Activated T-cell treated with anti-CD3 and anti-CD28 coated beads for 1 hour (primary cell): ENCODE measurements around the gene ABHD5.

Experiments
- DNase-seq: peaks from one replicate; pipeline ENCODE4 v3.0.0-alpha.2; 2020; ENCODE audit warnings: low read depth

Gene ABHD5

DNA sequence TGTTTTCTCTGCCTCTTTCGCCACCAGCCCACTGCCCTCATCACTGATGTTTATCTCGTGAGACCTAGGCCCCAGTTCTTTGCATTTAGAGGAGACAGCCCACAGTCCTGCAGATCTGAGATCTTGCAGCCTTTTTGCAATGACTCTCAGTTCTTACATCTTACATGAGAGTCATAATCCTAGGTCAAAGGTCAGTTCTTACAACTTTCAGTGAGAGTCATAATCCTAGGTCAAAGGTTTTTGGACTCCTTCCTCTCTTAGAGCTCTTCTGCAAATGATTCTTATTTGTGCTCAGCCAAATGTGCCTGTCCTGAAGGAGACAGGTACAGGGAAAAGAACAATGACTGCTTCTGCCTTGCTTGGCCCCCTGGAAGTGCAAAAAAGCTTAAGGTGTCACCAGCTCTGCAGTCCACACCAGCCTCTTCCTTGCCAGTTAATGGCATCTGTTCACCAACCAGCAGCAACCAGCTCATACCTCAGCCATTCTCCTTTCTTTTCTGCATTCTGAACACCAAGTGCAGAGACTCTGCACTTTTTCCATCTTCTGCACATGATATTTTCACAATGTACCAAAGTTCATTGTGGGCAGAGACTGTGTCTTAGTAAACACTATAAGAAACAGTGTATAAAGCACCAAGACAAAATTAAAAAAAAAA, 67.1 kb downstream of the ABHD5 start:
- no peak for DNase-seq

DNA sequence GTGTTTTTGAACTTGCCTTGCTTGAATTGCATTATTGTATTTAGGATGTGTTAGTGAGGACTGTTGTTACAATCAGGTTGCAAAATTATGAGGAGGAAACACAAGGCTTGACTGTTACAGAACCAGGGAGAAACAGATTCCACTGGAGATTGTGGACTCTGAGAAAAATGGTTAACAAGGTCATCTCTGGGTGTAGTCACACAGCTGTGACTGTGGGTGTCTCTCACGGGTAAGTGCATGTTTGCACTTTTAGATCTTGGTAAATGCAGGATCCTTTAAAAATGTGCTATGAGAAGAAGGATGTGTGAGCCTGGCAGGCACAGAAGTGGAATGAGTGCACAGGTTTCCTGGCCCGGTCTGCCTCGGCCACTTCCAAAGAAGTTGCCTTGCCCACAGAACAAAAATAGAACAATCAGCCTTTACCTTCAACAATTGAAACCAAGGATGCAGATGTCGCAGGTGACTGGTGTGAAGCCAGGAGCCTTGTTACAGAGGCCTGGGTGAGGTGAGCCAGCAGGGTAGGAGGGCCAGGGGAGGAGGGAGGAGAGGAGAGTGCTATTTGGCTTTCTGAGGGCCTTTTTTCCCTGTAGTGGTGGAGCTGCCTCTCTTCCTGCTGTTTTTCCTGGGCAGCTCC, 68.0 kb downstream of the ABHD5 start:
- DNase-seq, result no peak

DNA sequence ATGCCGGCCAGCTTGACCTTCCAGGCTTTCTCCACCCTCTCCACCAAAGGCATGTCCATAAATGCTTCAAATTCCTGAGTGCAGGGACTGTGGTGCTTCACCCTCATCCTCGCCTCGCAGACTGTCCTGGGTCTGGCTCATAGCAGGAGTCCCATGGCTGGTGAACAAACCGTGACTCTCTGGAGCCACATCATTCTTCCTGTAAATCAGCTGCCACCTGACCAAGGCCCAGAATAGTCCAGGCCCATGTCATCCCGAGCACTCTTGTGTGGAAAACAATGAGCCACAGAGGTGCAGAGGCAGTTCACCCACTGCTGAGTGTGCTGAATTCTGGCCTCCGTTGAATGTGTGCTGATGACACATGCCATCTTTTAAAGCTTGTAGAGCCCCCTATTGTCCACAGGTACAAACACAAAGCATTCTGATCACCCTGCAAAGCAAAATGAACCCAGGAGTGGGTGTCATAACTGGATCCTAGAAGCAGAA, 68.6 kb downstream of the ABHD5 start:
- DNase-seq, result no peak

DNA sequence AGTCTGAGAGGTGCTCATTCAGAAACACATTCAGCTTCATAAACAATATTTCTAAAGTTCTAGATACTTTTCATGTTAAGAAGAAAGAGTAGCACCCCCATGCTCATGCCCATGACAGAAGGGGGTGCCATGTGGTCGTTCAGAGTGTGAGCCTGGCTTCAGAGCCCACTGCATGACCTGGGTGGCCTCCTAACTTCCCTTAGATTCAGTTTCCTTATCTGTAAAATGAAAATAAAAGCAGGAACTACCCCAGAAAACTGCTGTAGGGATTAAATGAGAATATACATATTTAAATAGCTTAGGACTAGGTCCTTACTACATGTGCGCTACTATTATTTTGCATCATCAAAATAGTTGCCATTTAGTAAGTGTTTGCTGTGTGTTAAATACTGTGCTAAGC, 69.2 kb downstream of the ABHD5 start:
- no peak for DNase-seq

DNA sequence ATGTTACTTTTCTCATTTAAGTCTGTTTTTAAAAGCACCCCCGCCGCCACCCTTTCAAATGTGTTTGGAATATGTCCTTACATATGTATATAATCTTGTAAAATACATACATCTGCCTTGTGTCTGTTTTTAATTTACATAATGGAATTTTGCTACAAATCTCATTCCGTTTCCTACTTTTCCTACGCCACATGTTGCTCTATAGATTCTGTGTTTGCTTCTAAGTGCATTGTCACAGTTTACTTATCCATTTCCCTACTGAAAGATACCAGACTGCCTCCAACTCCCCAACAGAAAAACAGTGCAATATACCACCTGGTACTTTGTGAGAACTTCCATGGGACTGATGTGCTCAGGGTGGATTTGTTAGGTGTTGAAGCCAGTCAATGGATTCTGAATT, 70.2 kb downstream of the ABHD5 start:
- DNase-seq, result no peak

DNA sequence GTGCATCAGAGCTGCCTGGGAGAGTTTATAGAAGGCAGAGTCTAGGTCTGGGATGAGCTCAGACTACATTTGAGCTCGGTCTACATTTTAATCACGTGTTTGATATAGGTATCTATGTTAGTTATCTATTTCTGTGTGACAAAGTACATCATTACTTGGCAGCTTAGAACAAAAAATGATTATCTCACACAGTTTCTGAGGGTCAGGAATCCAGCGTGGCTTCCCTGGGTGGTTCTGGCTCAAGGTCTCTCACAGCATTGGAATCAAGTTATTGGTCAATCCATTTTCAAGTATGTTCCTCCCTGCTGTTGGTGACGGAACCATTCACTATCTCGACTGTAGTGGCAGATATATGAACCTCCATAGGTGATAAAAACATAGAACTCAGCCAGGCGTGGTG, 71.7 kb downstream of the ABHD5 start:
- DNase-seq, result no peak

DNA sequence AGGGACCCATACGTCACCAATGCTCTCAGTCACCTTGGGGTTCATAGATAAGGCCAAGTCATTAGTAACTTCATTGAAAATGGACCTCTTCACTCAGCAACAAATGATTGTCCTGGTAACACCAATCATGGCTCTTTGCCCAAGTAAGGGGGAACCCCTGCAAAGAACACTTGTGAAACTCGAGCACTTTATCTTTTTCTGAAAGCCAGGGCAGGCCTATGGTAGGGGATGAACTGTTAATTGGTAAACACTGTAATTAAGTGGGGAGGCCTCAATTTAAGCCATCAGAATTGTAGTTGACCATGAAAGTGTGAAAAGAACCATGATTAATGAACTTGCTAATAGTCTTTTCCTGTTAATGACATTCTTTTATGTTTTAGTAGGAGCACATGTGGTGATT, 73.3 kb downstream of the ABHD5 start:
- DNase-seq, result no peak

DNA sequence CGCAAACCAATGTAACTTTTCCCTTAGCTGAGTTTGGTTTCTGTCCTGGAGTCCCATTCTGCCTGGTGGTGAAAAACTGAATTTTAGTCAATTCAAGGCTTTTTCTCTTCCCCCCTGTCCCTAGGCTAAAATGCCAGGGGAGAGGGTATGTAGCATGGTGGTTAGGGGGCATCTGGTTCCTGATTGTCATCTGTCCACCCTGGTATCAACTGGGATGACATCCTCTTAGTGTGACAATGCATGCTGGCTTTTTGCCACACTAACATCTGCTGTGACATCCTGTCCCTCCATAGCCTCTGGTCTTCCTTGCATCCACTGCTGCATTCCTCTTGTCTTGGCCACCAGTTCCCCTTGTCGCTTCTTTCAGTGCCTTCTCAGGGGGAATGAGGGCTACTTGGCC, 73.7 kb downstream of the ABHD5 start:
- no peak for DNase-seq

DNA sequence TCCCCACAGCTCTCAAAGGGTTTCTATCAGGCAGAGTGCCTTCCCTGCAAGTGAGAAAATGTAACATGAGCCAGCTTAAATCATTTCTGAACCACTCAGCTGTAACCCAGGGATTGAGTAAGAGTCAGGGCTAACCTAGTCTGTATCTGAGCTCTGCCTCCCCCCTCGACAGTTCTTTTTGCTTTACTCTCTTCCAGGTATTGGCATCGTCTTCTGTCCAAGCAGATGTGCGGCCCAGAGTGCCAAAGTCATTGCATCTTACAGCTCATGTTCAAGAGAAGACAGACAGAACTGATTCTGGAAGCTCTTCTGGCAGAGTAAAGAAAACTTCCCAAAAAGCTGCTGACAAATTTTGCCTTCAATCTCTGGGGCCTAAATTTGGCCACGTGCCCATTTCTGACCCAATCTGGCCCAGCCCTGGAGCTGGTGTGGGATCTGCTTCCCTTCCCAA, 74.8 kb downstream of the ABHD5 start:
- DNase-seq, result no peak

DNA sequence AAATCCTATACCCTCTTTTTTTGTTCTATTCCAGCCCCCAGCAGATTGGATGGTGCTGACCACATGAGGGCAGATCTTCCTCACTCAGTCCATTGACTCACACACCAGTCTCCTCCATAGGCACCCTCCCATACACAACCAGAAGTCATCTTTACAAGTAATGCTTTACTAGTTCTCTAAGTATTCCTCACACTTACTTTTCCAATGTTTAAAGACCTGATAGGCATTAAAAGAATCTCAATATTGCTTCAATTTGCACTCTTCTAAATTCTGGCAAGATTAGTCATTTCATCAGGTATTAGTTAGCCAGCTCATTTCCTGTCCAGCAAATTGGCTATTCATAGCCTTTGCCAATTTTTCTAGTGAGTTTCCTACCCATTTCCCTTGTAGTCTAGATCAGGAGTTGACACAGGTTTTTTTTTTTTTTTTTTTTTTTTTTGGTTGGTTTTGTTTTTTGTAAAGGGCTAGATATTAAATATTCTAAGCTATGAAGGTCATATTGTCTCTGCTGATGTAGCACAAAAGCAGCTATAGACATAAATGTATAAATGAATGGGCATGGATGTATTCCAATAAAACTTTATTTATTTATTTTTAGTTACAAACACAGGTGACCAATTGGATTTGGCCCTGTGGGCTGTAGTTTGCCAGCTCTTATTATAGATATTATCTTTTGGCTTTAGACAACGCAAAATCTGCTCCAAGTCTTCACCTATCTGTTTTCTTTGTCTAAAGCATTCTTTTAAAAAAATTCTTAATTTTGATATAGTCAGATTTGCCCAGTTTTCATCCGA, 76.1 kb downstream of the ABHD5 start:
- DNase-seq, result no peak

DNA sequence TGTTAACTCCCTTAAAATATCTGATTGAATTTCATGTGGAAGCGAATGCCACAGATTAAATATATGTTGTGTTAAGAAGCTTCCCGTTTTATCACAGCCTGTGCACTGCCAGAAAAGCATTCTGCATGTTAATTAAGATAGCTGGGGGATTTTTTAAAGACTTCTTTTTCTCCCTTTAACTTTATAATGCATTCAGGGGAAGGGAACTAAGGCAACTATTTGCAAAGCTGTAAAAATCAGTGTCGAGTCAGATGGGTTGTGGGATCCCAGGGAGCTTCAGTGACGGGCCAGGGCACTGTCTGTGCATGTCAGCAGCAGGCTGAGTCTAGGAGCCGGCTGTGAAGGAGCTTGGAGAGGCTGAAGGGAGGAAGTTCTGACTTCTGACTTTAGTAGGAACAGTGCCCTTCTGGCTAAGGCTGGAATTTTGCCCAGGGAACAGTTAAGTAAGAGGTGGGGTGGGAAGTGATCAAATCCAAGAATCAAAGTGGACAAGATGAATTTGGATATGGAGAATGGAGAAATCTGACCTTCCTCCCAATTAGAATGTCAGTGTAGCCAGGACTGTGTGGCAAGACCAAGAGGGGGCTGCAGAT, 77.7 kb downstream of the ABHD5 start:
- no peak for DNase-seq

DNA sequence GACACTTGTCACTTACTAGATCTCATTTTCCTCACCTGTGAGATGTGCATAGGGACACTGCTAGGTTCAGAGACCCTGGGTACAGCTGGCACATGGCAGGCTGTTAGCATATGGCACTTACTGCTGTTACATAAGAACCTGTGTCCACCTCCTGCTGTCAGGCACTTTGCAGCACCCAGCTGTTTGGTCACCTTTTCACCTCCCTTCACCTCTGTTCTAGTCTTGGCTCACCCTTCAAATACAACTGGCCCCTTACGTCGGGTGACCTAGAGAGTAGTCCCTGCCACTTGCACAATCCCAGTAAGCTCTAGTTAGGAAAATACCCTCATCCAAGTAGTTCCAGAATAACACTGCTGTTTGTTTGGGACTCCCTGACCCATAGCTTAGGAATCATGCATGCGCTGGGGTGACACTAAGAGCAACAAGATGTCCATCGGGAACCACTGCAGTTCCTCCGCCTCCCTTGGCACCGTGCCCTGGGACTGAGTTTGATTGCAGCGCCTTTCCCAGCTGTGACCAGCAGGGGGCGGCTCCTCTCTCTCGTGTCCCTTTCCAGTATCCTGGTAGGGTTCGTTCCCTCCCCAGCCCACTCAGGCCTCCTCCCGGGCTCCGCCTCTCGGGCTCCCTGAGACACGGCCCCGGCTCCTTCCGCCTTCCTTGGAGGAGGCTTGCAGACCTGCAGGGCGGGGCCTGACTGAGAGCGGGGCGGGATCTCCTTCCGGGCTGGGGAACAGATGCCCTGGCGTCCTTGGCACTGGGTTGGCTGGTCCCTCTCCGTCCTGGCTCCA, 78.6 kb downstream of the ABHD5 start:
- peak; percentile 70 for DNase-seq

DNA sequence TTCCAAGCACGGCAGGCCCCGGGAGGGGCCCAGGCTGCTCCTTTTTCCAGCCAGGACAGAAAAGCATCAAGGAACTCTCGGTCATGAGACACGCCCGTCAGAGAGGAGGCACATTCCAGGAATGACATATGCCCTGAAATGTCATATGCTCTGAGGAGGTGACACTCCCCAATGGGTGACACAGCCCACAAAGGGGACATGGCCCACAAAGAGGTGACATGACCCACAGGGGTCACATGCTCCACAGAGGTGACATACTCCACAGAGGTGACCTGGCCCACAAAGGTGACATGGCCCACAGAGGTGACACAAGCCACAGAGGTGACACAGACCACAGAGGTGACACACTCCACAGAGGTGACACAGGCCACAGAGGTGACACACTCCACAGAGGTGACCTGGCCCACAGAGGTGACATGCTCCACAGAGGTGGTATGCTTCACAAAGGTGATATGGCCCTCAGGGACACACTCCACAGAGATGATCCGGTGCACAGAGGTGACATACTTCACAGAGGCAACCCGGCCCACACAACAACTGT, 79.2 kb downstream of the ABHD5 start:
- DNase-seq, result no peak

DNA sequence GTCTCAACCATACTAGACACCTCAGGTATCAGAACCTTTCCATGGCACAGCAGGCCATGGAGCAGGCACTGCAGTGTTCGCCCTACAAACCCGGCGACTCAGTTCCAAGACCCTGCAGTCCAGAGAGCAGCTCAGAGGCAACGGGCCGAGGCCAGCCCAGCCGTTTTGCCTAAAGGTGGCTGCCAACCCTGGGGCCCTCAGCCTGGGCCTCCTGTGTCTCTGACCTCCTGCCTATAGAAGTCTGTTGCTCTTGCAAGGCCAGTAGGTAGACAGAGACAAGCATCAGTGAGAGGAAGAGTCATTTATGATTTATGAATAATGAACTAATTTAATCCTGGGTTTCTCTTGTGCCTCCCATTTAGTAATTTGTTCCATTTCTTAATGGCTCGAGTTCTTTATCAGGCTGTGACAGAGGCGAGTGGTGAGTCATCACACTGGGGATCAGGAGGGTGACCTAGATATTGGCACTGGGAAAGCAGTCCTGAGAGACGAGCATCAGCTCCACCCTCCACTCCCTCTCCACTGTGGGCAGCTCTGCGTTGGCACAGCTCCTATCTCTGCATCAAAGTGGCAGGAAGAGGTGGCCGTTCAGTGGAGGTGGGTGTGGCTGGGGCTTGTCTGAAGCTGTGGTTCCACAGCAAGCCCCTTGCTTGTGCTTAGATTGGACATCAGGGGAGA, 79.8 kb downstream of the ABHD5 start:
- no peak for DNase-seq

DNA sequence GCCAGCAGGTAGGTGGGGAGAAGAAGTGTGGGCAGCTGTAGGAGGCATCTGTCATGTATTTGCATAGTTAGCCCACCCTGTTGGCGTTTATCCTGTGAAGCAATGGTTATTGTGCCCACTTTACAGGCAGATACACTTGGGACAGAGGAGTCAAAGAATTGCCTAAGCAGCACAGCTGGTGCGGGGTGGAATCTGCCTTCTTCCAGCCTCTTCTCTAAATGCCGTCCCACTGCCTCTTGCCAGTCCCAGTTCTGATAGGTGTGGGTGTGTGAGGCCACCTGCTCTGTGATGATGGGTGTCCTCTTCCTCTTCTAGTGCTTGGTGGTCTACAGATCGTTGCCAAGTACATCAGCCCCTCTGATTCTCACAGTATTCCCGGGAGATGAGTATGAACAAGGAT, 80.9 kb downstream of the ABHD5 start:
- DNase-seq, result no peak

DNA sequence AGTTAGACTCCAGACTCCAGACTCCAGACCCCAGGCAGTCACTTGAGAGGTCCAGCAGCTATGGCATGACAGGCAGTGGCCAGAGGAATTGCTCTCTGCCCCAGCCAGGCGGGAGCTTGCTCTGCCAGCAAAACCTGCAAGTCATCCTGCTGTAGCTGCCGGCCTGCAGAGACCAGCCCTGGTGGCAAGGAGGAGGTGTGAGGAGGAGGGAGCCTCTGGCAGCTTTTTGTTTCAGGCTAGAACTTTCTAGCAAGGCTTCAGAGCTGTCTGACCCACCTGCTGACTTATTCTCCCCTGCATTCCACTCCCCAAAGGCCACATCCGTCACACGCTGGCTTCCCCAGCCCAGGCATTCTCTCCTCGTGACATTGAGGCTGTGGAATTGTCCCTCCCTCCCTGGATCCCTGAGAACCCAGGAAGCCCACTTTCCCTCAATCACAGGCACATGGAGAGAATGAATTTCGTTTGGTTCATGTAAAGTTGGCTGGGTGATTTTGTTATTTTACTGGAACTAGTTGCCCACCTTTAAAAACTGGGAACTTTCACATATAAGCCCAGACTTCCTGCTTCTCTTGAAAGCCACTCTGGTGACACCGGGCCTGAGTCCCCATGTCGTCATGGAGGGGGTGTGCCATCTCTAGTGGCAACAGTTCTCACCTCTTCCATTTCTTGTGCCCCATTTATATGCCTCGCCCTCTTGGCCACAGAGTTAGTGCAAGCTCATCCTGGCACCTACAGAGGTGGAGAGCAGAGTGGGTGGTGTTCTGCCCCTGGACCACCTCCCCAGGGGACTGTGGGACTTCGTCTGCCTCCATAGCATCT, 82.7 kb downstream of the ABHD5 start:
- DNase-seq, result no peak

DNA sequence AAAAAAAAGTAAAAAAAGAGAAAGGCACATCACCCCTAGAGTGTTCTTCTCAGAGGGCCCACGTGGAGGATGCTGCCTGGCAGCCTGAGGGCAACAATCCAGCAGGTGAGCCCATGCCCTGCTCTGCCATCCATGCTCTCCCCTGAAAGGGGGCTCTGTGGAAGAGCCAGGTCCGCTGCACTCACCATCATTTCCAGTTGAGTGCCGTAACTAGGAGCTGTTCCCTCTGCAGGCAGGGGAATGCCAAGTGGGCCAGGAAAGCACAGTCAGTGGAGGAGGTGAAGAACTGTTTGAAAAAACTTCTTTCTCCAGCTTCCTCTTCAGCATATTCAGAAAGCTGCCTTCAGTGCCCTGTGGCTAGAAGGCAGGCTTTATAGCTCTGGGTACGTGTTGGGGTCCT, 84.1 kb downstream of the ABHD5 start:
- no peak for DNase-seq

DNA sequence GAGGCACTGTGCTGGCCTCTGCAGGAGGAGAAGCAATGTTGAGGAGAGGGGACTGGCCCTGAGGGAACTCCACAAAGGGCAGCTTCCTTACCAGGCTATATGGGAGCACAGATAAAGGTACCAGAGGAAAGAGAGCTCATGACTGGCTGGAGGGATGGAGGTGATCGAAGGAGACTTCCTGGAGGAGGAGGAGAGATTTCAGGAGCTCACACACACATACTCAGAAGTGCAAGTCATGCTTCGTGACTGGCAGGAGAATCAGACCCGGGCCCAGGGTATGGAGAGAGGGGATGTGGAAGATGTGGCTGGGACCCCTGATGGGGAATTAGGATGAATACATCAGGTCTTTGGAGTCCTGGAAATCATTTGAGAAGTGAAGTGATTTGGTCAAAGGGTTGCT, 85.4 kb downstream of the ABHD5 start:
- no peak for DNase-seq

DNA sequence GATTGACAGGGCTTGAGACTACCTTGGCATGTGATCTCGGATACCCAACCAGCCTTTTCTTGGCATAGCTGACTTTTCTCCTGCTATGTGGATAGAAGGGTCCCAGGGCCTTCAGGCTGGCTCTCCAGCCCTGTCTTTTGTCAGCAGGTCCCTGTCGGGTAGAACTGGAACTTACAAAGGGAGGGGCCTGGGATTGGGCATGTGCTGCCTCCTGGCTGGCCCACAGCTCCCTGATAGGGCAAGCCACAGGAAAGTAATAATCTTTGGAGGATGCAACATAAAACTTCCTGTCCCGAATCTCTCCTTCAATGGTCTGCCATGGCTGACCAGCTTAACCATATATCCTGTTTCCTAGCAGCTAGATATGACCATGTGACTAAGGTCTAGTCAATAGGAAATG, 89.1 kb downstream of the ABHD5 start:
- no peak for DNase-seq

DNA sequence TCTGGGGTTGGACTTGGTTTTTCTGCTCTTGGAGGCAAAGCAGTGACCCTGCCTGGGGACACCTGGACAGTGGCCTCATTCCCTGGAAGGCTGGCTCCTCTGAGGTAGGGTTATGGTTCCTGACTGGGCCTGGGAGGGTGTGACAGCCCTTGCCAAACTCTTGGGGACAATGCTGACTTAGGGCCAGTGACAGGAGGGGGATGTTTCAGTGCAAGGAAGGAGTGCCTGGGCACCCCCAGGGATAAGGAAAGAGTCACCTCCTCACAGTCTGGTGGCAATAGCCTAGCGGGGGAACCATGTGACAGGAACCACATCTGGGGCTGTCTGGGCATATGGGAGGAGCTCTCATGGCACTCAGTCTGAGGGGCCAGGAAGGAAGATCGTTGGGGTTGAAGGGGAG, 91.8 kb downstream of the ABHD5 start:
- DNase-seq, result no peak
